EH (cell line): ENCODE results near the gene EIPR1.
"Not testable (repeated sequence)": the region's sequence is repeated elsewhere in the genome, so short reads cannot be mapped to it uniquely, and the experiment has no call there.

Experiments used
- DNase-seq: peaks from one replicate; pipeline ENCODE4 v3.0.0-alpha.2; 2015; ENCODE audit warnings: low read depth

Gene EIPR1

DNA sequence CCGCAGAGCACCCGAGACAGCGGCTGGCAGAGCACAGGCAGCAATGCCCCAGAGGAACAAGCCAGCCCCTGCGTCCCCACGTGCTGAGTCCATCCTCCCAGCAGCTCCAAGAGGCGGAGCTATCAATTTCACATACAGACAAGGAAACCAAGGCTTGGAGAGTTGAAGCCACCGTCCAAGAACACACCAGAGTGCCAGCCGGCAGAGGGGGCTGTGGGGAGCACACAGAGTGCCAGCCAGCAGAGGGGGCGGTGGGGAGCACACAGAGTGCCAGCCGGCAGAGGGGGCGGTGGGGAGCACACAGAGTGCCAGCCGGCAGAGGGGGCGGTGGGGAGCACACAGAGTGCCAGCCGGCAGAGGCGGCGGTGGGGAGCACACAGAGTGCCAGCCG lies 91.0 kb downstream of the EIPR1 start:
- not testable (repeated sequence) for DNase-seq

DNA sequence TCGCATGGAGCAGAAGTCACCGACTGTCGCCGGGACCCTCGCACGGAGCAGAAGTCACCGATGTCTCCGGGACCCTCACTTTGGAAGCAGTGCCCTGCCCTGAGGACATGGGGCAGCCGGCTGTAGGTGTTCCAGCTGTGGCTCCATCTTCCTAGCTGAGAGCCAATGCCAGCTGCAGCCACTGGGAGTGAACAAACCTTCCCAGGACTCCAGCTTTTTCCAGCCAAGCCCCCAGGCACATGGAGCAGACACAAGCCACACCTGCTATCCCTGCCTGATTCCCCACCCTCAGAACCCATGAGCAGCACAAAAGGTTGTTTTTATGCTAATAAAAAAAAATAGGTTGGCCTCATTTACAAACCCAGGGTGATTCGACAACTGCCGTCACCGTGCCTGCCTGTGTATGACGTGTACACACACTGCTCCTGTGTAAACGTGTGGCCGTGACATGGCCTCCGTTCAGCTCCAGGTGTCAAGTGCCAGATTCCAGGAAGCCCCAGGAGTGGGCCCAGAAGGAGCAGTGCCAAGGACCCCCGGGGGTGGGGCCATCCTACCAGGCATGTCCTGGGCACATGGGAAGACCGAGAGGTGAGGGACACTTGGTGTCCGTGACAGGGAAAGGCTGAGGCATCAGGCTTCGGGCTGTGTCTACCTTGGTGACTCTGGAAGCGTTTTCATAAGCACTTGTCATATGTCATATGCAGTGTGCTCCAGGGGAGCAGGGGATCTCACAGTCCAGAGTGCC lies 91.5 kb downstream of the EIPR1 start:
- DNase-seq, result no peak

DNA sequence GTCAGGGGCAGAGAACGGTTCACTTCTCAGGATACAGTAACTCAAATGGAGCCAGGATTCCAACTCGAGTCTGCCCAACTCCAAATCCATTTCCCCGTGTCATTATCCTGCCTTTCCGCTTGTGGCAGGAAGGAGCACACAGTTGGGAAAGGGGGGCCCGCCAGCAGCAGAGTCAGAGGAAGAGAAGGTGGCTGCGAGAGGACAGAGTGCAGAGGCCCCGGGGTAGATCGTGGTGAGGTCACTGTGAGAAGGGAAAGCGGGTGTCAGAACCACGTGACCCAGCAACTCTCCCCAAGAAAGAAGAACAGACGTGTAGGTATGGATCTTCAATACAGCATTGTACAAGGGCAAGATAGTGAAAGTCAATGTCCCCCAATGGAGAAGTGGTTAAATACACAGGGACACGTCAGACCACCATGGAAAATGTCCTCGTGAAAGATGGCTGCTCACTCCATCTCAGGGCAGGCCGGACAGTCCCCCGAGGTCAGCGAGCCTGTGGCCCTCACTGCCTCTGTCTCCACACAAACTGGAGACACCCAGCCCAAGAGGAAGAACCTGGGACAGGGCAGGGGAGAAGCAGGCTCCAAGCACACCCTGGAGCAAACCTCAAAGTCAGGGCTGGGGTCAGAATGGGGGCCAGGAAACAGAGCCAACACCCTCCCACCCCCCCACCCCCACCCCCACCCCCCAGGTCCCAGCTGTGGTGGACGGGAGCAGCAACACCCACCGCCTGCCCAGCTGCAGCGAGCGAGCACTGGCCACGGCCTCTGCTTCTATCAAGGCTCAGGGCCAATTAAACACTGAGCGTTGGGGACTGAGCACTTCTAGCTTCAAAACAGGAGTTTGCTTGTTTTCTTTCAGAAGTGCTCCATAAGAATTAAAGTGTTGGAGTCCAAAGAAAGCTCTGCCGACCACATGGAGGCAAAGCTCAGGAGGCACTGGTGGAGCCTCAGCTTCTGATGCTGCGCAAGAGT lies 92.7 kb downstream of the EIPR1 start:
- DNase-seq, result no peak

DNA sequence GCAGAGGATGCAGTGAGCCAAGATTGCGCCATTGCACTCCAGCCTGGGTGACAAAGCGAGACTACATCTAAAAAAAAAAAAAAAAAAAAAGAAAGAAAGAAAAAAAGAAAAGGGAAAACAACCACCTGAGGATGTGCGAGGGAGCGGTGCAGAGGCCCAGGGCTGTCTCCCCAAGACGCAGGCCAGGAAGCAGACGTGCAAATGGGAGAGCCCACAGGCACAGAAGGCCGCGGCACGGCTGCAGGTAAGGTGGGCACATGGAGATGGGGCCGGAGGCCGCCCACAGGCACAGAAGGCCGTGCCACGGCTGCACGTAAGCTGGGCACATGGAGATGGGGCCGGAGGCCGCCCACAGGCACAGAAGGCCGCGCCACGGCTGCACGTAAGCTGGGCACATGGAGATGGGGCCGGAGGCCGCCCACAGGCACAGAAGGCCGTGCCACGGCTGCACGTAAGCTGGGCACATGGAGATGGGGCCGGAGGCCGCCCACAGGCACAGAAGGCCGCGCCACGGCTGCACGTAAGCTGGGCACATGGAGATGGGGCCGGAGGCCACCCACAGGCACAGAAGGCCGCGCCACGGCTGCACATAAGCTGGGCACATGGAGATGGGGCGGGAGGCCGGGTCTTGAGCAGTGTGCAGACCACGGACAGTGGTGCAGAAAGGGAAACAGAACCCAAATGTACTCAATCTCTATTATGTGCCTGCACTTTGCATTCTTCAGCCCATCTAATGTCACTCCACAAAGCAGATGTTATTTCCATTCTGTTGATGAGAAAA lies 93.6 kb downstream of the EIPR1 start:
- DNase-seq, result not testable (repeated sequence)

DNA sequence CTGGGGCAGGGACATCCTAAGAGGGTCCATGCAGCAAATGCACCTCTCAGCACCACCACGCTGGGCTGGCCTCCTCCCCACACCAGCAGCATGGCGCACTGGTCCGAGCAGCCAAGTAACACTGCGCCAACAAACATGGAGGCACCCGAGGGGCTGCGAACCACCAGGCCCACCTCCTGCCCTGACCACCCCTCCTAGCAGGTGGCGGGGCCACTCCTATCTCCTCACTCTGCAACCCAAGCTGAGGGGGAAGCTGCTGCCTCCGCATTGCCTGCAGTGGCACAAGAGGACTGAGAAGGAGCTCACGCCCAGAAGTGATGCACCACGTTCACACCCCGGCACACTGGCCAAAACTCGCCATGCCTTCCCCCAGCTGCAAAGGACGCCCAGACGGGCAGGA lies 94.4 kb downstream of the EIPR1 start:
- DNase-seq, result no peak

DNA sequence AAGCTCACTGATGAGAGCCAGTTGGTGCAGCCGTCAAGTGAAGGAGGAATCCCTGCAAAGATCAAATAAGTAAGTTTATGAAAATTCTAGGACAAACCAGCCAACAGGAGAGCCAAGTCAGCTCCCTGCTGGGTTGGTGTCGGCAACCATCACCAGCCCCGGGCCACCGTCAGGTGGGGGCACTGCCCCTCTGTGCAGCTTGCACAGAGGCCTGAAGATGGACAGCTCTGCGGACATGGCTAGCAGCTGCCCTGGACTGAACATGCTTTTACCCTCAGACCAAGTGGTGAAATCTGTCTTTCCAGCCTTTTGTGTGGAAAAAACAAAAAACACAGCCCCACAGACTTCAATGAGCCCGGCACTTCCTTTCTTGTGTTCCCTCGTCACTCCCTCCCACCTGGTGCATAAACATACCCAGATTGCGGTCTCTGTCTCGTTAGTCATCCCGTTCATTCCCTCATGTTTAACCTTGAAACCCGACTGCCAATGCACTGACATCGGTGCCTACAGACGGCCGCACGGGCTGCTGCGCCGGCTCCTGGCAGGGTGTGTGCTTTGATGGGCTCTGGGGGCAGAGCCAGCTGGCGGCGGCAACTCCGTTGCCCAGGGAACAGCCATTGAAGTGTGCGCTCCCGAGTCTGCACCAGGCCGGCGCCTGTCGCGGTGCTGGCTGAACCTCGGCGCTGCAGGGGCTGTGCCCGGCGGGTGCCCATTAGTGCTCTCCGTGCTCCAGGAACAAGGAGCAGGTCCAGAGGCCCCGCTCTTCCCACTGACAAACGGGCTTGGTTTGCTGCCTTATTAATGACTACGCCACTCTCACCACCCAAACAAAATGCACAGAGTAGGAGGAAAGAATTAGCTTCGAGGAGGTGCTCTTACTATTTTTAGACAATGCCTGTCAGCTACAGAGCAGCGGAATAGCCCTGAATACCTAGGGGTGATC lies 95.3 kb downstream of the EIPR1 start:
- DNase-seq, result peak; percentile 51

DNA sequence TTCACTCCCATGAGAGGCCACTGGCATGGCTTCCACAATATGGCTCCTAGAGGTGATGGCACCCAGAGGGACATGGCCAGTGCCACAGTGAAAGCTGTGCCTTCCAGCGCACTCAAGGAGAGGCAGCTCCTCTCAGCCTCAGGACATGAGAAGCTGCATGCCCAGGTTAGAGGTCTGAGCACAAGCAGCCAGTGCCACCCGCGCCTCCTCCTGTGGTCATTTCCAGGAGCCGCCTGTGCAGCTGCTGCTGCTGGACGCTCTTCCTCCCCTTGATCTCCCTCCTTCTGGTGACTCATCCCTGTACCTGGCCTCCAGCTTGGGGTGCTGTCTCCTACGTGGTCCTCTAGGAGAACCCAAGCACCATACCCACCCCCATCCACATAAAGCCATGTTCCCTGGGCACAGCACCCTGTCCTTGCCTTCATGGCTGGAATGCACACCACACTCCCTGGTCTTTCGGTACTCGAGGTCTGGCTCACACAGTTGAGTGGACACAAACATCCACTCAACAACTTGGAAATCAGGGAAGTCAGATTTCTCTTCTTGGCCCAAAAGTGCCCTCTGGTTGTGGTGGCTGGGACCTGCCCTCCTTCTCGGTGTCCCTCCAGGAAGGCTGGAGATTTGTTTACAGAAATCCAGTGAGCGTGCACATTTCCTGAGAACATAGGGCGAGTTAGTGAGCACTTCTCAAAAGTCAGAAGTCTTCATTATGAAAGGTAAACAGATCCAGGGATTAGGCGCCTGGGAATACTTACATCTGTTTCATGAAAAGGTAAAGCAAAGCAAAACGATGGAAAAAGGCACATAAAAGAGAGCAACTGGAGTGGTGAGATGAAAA lies 96.7 kb downstream of the EIPR1 start:
- DNase-seq, result no peak

DNA sequence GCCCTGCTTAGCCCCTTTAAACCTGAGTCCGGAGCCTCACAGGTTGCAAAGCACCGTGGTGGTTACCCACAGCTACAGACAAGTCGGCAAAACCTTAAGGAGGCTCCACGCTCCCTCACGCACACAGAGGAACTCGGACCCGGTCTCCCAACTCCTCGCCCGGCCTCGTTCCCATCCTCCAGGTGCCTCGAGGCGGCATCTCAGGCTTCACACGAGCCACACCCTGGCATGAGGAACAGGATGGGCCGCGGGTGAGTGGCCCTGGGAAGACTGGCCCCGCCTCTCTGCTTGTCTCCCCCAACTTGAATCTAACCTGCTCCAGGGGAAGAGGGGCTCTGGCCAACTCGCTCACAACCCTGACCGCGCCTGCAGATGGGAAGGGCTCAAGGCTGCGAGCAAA lies 97.4 kb downstream of the EIPR1 start:
- no peak for DNase-seq

DNA sequence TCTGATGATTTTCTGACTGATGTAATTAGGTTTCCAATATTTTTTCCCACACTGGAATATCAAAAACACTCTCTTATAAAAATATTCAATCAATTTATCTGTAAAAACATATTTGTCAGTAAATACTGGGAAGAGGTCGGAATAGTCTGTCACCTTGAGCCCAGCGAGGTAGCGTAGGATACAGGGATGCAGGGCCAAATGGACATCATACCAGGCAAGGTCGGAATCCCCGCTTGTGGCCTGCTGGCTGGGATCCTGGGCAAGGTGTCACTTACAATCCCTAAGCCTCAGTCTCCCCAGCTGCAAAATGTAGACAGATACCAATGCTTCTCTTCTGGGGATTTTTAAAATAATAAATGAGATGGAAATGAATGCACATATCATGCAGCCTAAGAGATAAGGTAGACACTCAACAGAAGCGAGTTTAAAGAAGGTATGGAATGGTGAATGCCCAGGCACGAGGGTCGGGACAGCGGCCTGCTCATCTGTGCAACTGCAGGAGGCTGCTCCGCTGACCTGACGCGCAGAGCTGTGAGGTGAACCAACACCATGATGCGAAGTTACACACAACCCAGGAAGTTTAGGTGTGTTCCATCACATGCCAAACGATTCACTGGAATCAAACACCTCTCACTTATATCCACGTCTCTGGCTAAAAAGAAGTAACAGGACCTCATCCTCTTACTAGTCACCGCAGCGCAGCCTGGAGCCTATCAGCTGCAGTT lies 98.2 kb downstream of the EIPR1 start:
- DNase-seq, result no peak

DNA sequence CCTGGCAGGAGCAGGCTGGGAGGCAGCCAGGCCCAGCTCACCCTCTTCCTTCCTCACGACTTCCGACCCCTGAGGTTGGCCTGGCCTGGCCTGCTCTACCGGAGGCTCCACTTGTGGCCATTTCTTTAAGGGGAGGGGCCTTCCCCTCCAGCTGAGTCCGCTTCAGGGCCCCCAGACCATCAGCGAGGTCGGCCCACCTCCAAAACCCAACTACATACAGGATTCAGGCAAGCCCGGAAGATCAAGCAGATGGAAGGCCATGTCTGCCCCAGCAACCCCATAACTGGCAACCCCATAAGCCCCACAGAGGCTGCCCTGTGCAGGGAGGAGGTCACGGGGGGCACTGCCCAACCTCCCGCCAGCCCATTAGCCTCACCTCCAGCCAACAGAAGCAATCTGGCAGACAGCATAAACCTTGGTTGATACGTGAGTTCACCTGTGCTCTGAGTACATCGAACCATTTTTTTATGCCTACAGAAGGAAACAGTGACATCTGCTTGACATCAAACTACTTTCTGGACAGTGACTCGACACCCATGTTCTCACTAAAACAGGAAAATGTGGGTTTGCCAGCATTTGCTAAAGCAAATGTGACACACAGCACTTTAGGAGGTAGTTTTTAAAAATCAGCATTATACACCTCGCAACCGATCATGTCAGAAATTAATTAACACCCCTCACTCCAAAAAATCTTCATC lies 98.9 kb downstream of the EIPR1 start:
- DNase-seq, result no peak

DNA sequence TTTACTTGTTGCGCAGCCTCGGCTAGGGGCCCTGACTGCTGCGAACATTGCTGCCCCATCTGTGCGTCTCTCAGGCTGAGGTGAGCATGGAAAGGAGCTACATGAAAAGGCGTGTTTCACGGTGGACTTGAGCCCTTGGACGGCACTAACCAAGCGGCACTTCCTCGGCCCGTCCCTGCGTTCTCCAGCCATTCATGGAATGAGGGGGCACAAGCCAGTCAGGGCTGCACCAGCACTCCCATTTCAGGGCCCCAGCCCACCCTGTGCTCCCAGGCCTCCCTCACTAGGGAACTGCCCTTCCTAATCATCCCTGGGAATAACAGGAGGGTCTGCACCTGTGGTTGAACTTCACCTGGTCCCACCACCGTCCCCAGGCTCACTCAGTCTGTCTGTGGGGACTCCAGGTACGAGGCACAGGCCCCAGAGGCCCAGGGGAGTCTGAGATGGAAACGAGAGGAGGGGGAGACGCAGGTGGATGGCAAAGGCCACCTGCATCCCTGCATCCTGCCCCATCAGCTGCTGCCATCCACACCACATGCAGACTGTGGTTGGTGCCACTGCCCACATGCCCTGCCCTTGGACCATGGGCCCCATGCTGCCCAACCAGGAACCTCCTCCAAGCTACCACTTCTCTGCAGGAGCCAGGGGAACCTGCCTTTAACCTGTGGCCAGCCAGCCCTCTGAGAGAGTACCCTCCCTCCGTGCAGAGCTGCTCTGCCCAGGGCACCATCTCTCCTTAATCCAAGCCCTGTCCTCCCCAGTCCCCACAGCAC lies 99.7 kb downstream of the EIPR1 start:
- no peak for DNase-seq

DNA sequence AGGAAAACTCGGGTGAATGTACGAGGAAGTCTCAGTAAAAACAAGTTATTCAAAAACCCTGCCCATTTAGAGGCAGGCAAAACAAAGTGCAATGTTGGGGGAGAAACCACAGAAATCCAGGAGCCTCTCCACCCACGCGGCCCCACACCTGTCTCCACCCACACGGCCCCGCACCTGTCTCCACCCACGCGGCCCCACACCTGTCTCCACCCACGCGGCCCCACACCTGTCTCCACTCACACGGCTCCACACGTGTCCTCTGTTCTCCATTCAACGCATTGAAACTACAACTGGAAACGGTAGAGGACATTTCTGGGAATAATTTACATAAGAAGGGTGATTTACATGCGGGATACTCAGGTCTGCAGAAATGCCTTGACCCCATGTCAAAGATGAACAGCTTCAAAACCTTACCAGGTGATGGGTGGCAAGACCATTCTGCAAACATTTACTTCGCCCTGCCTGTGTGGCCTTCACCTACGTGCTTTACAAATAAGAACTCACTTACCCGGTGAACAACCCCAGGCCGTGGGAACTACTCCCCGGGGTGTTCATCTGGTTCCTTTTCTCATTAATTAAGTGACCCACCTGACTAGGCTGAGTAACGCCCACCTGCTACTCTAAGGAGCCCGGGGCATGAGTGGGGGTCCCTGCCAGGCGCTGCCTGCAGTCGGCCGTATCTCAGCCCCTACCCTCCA lies 100.4 kb downstream of the EIPR1 start:
- no peak for DNase-seq

DNA sequence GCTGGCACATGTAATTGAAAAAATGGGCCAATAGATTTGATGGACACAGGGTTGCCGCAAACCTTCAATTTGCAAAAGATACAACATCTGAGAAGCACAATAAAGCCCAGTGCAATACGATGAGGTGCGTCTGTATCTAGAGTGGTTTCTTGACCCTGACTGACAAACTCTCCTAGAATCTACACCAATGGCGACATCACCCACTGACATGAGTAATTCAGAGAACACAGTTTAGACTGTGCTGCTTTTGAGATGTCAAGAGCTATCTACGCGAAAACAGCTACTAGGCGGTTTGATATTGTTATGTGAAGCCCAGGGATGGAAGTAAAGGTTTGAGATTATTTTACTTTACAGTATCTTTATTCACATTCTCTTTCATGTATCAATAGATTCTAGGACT lies 104.9 kb downstream of the EIPR1 start:
- no peak for DNase-seq

DNA sequence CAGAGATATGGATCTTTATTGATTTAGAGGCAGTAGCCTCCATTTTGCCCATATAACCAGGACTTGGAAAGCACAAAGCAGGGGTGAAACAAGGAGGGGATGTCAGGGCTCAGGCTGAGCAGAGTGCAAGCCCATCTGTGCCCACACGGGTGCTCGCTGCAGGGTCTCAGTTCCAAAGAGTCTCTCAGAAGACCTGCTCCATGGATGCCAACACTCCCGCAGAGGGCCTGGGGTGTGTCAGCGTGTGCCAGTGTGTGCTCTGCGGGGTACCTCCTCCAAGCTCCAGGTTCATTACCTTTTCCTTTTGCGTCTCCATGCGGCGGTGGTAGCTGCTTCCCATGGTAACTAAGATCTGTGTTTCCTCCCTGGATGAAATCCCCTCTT lies 107.5 kb downstream of the EIPR1 start:
- DNase-seq, result no peak

DNA sequence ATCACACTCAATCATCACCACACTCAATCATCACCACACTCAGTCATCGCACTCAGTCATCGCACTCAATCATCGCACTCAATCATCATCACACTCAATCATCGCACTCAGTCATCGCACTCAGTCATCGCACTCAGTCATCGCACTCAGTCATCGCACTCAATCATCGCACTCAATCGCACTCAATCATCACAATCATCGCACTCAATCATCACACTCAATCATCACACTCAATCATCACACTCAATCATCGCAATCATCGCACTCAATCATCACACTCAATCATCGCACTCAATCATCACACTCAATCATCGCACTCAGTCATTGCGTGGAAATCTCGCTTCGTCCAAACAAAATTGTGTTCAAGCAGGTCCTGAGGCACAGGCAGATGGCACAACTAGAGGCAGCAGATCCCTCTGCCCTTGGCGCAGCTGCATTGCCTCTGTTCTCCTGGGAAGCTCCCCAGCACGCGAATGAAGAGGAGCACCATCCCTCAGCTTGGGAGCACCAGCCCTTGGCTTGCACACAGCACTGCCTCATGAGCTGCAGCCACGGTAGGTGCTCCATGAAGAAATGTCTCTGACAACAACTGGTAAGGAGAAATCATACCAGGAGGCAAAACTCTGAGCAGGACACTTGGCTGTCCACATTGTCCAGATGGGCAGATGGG lies 108.1 kb downstream of the EIPR1 start:
- no peak for DNase-seq

DNA sequence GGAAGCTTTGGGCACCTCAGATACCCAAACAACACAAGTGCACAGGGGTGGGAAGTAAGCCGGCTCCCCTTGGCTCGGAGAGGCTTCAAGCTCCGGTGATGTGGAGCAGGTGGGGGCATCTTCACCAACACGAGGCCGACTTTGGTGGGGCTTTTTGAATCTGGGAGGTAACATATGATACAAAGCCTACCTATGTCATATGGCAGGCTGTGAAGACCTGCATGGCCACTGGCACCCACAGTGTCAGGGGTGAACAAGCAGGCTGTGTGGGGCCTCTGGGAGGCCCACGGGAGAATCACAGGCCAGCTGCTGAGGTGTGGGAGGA lies 109.0 kb downstream of the EIPR1 start:
- no peak for DNase-seq
